Neural crest cell (in vitro differentiated cells): ENCODE measurements around the gene KRIT1. TPM values are rescaled to one million over a fixed set of nuclear protein-coding genes. Genes with fewer than 3 reads are reported as not detected.
"Not testable (repeated sequence)": the region's sequence is repeated elsewhere in the genome, so short reads cannot be mapped to it uniquely, and the experiment has no call there.

Experiments used
- DNase-seq: peaks from one replicate; pipeline ENCODE4 v3.0.0; 2021; ENCODE audit warnings: low read depth, mixed read lengths, low spot score
- H3K27ac Mint-ChIP-seq: one replicate; pipeline ENCODE4 v1.8.0; 2021; ENCODE audit warnings: mild to moderate bottlenecking, mixed read lengths; ENCODE audit not compliant: unreplicated experiment
- H3K27me3 Mint-ChIP-seq: 2 replicates; pipeline ENCODE4 v1.8.0; 2021; ENCODE audit warnings: low read depth, mild to moderate bottlenecking, mixed read lengths
- H3K36me3 Mint-ChIP-seq: 2 replicates; pipeline ENCODE4 v1.8.0; 2021; ENCODE audit warnings: low read depth, mild to moderate bottlenecking, mixed read lengths
- H3K4me1 Mint-ChIP-seq: 2 replicates; pipeline ENCODE4 v1.8.0; 2021; ENCODE audit warnings: mixed read lengths
- H3K4me3 Mint-ChIP-seq: one replicate; pipeline ENCODE4 v1.8.0; 2021; ENCODE audit warnings: mild to moderate bottlenecking, mixed read lengths
- H3K9me3 Mint-ChIP-seq: 2 replicates; pipeline ENCODE4 v1.8.0; 2021; ENCODE audit warnings: mixed read lengths
- CTCF ChIP-seq: fragments of 200-600 bp; sonication (generic); conservative IDR thresholded peaks from 2 replicates; pipeline ENCODE4 v1.5.0; 2021; ENCODE audit warnings: antibody characterized with exemption, mild to moderate bottlenecking
- total RNA-seq: library from RNA; stranded (reverse); gene quantifications from 2 replicates; pipeline ENCODE4 v1.2.1, GENCODE V29; 2021

Gene KRIT1
- total RNA-seq, 1 donor from 2014 or later: 49.4 TPM

GRCh38 chr7:92192326-92192725, 53.4 kb downstream of the KRIT1 start:
- H3K27me3 Mint-ChIP-seq: peaks cover 3% of the 10 kb centered on the region
- H3K4me1 Mint-ChIP-seq: no peaks in the 10 kb centered on the region
- no peak overlapping the region for H3K4me3 Mint-ChIP-seq
- no peak overlapping the region for H3K27ac Mint-ChIP-seq
- H3K36me3 Mint-ChIP-seq: peaks cover 65% of the 10 kb centered on the region
- no peak for DNase-seq
- peaks cover 27% of the 10 kb centered on the region for H3K9me3 Mint-ChIP-seq
- no peak for TF ChIP-seq CTCF

- peaks cover 16% of the 10 kb centered on the region for H3K9me3 Mint-ChIP-seq
- H3K4me1 Mint-ChIP-seq, H3K27me3 Mint-ChIP-seq, DNase-seq, H3K4me3 Mint-ChIP-seq, H3K27ac Mint-ChIP-seq: not testable (repeated sequence)
- peaks cover 45% of the 10 kb centered on the region for H3K36me3 Mint-ChIP-seq
Observed at GRCh38 chr7:92189246-92189645, 56.5 kb downstream of the KRIT1 start.

GRCh38 chr7:92184294-92184693, 61.4 kb downstream of the KRIT1 start:
- H3K36me3 Mint-ChIP-seq: peaks cover 18% of the 10 kb centered on the region
- H3K27me3 Mint-ChIP-seq, DNase-seq, H3K27ac Mint-ChIP-seq, H3K4me1 Mint-ChIP-seq, H3K4me3 Mint-ChIP-seq: not testable (repeated sequence)
- H3K9me3 Mint-ChIP-seq: peaks cover 10% of the 10 kb centered on the region

- H3K27me3 Mint-ChIP-seq: peaks cover 2% of the 10 kb centered on the region
- peak within 1 kb of the TSS; percentile 69 for H3K4me3 Mint-ChIP-seq
- peaks cover 7% of the 10 kb centered on the region for H3K9me3 Mint-ChIP-seq
- TF ChIP-seq CTCF: peak; percentile 96
- peaks cover 13% of the 10 kb centered on the region for H3K36me3 Mint-ChIP-seq
- H3K27ac Mint-ChIP-seq: peak within 1 kb of the TSS; percentile 35
- DNase-seq: peak; percentile 85
- H3K4me1 Mint-ChIP-seq: no peaks in the 10 kb centered on the region
Observed at GRCh38 chr7:92178928-92179924, 66.5 kb downstream of the KRIT1 start, which contains the start of gene LRRD1. Gene LRRD1 (minus strand): TSS chr7:92179142. CDS start chr7:92165202, 13,940 bp downstream.

- H3K36me3 Mint-ChIP-seq: peaks cover 8% of the 10 kb centered on the region
- no peak overlapping the region for H3K27ac Mint-ChIP-seq
- H3K4me3 Mint-ChIP-seq: no peak overlapping the region
- H3K4me1 Mint-ChIP-seq: no peaks in the 10 kb centered on the region
- DNase-seq: no peak
- peaks cover 2% of the 10 kb centered on the region for H3K27me3 Mint-ChIP-seq
- no peak for TF ChIP-seq CTCF
- H3K9me3 Mint-ChIP-seq: peaks cover 5% of the 10 kb centered on the region
Observed at GRCh38 chr7:92177362-92177761, 68.4 kb downstream of the KRIT1 start.

GRCh38 chr7:92169529-92169928, 76.2 kb downstream of the KRIT1 start:
- not testable (repeated sequence) for H3K36me3 Mint-ChIP-seq, H3K4me1 Mint-ChIP-seq, H3K9me3 Mint-ChIP-seq, DNase-seq, H3K27me3 Mint-ChIP-seq, H3K4me3 Mint-ChIP-seq, H3K27ac Mint-ChIP-seq

- H3K27me3 Mint-ChIP-seq: peaks cover 4% of the 10 kb centered on the region
- no peaks in the 10 kb centered on the region for H3K36me3 Mint-ChIP-seq
- no peak overlapping the region for H3K27ac Mint-ChIP-seq
- no peak for DNase-seq
- no peaks in the 10 kb centered on the region for H3K9me3 Mint-ChIP-seq
- no peak for TF ChIP-seq CTCF
- no peak overlapping the region for H3K4me3 Mint-ChIP-seq
- H3K4me1 Mint-ChIP-seq: no peaks in the 10 kb centered on the region
Observed at GRCh38 chr7:92161271-92161670, 84.4 kb downstream of the KRIT1 start.
